GM19452 (cell line): ENCODE measurements around the gene HLA-DMB.
"Not testable (repeated sequence)": the region's sequence is repeated elsewhere in the genome, so short reads cannot be mapped to it uniquely, and the experiment has no call there.

Experiments
- ATAC-seq: cut with Tn5 transposase; IDR thresholded peaks from one replicate; pipeline ENCODE4 v1.9.1; 2021; ENCODE audit not compliant: unreplicated experiment

Gene HLA-DMB

GRCh38 chr6:32950449-32950848 is 9.6 kb upstream of the HLA-DMB start:
- ATAC-seq, result no peak

GRCh38 chr6:32950010-32950409 is 9.2 kb upstream of the HLA-DMB start:
- ATAC-seq, result no peak

GRCh38 chr6:32949113-32949512 is 8.3 kb upstream of the HLA-DMB start:
- no peak for ATAC-seq

- no peak for ATAC-seq
These were observed 7.0 kb upstream of the HLA-DMB start for GRCh38 chr6:32947552-32948465.

GRCh38 chr6:32946893-32947292 is 6.1 kb upstream of the HLA-DMB start:
- no peak for ATAC-seq

GRCh38 chr6:32945953-32946352 is 5.1 kb upstream of the HLA-DMB start:
- no peak for ATAC-seq

GRCh38 chr6:32945108-32945760 is 4.4 kb upstream of the HLA-DMB start:
- ATAC-seq, result no peak

GRCh38 chr6:32943864-32944649 is 3.2 kb upstream of the HLA-DMB start:
- peak; percentile 37 for ATAC-seq

GRCh38 chr6:32942555-32943123 is 1.8 kb upstream of the HLA-DMB start:
- not testable (repeated sequence) for ATAC-seq

GRCh38 chr6:32941214-32941768 is 463 bp upstream of the HLA-DMB start:
- peak; percentile 49 for ATAC-seq

GRCh38 chr6:32938494-32938893 is 2.3 kb downstream of the HLA-DMB start:
- no peak for ATAC-seq

GRCh38 chr6:32937230-32937633 is 3.6 kb downstream of the HLA-DMB start:
- ATAC-seq, result no peak

- ATAC-seq, result no peak
These were observed 4.3 kb downstream of the HLA-DMB start for GRCh38 chr6:32936239-32937152.

- ATAC-seq, result no peak
These were observed 5.1 kb downstream of the HLA-DMB start for GRCh38 chr6:32935551-32936238.

- no peak for ATAC-seq
These were observed 7.2 kb downstream of the HLA-DMB start for GRCh38 chr6:32933661-32934085.

GRCh38 chr6:32932132-32932868 is 8.5 kb downstream of the HLA-DMB start:
- ATAC-seq, result no peak

- ATAC-seq, result no peak
These were observed 9.6 kb downstream of the HLA-DMB start for GRCh38 chr6:32931211-32931610.

- ATAC-seq, result no peak
These were observed 18.7 kb downstream of the HLA-DMB start for GRCh38 chr6:32922083-32922482.
